ENCODE data around the gene DSCAML1.

DNA sequence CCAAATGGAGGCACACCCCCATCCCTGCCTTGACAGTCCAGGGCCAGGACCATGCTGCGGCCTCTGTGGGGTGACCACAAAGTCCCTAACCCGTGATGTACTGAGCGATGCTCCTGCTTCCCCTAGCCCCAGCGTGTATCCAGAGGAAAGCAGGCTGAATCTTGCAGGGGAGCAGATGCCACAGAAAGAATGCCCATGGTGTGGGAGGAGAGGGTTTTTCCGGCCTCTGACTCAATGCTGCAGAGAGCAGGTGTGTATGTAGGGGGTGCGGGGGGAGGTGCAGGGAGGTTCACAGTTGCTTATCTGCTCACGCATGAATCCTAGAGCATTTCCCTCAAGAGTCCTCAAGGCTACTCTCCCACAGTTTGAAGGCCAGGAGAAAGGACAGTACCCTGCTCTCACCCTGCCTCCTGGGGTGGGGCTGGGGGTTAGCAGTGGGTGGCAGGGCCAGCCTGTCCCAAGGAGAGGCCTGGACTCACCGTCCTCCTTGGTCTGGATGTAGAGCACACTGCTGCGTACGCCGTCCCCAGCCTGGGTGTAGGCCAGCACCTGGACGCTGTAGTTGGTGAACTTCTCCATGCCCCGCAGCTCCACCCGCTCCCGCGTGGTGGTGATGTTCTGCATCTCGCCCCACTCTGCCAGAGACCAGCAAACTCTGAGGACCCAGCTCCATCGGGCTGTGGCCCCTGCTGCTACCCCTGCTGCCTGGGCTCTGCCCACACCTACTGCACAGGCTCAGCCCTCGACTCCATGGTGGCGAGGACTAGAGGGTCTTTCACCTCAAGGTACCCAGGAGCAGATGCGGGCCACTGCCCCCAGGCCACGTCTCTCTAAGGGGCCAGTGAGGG is 338.5 kb downstream of the DSCAML1 start:
- TF ChIP-seq ZFP30 (CRISPR knock-in tag; IDR thresholded peaks at IDR 0.05) (no peak), POU6F1 (CRISPR knock-in tag; IDR thresholded peaks at IDR 0.05; ENCODE audit: borderline replicate concordance, low read depth) (no peak), ARNTL (CRISPR knock-in tag; IDR thresholded peaks at IDR 0.05; ENCODE audit: borderline replicate concordance, low read depth) (no peak), ESRRG (CRISPR knock-in tag; IDR thresholded peaks at IDR 0.05) (no peak), ZFP3 (CRISPR knock-in tag; IDR thresholded peaks at IDR 0.05) (no peak), ZNF8 (CRISPR knock-in tag; IDR thresholded peaks at IDR 0.05) (no peak), CSDC2 (CRISPR knock-in tag; IDR thresholded peaks at IDR 0.05) (no peak)
- TF ChIP-seq, protein P1, sequence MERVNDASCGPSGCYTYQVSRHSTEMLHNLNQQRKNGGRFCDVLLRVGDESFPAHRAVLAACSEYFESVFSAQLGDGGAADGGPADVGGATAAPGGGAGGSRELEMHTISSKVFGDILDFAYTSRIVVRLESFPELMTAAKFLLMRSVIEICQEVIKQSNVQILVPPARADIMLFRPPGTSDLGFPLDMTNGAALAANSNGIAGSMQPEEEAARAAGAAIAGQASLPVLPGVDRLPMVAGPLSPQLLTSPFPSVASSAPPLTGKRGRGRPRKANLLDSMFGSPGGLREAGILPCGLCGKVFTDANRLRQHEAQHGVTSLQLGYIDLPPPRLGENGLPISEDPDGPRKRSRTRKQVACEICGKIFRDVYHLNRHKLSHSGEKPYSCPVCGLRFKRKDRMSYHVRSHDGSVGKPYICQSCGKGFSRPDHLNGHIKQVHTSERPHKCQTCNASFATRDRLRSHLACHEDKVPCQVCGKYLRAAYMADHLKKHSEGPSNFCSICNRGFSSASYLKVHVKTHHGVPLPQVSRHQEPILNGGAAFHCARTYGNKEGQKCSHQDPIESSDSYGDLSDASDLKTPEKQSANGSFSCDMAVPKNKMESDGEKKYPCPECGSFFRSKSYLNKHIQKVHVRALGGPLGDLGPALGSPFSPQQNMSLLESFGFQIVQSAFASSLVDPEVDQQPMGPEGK (CRISPR knock-in tag; IDR thresholded peaks at IDR 0.05; ENCODE audit: borderline replicate concordance), result no peak

All from SK-N-SH treated with all-trans-retinoic acid at 6 μM for 48 hours (cell line).